Measurements from ENCODE around the gene ANP32A.

ANP32A gene

DNA sequence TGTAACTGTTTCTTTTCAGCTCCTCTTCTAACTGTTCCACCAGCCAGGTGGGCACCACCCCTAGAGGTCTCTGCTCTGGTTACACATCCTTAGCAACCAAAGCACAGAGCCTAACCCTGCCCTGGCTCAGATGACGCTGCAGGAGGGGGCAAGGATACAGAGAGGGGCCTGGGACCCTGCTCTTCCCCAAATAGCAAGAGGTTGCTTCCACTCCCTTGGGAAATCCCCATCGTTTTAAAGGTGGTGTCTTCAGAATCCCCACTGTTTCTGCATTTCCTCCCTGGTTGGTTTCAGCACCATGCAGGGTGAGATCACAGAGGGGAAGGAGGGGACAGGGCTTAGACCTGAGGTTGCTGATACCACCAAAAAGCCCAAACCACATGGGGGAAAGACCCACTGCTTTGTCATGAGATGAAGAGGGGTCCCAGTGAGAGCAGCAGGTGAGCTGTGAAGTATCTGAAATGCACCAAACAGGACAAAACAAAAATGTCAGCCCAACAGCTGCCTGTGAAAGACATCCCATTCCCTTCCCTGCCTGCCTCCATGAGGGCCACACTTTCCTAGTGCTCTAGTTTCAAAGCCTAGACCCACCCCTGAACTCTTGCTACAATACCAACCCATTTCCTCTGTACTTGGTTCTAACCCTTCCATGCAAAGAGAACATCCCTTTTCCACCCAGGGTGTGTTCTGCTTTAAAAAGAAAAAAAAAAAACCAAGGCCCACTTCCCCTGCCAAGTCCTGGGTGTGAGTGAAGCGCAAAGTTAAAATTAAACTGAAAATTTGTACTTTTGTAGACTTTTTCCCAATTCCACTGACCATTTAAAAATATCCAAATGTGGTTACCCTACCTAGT lies 29.0 kb downstream of the ANP32A start:
- H3K27ac ChIP-seq (ENCODE audit: low read depth, low read length): no peak overlapping the region
- H3K36me3 ChIP-seq (ENCODE audit: control insufficient read depth, insufficient read depth, low read length): no peaks in the 10 kb centered on the region
- H3K27me3 ChIP-seq (ENCODE audit: control insufficient read depth, insufficient read depth, low read length): no peaks in the 10 kb centered on the region
- H3K4me3 ChIP-seq (ENCODE audit: low read length): no peak overlapping the region
- no peak overlapping the region for H3K9ac ChIP-seq (ENCODE audit: low read length)
- peaks cover 27% of the 10 kb centered on the region for H3K4me1 ChIP-seq (ENCODE audit: control insufficient read depth, insufficient read depth, low read length)

DNA sequence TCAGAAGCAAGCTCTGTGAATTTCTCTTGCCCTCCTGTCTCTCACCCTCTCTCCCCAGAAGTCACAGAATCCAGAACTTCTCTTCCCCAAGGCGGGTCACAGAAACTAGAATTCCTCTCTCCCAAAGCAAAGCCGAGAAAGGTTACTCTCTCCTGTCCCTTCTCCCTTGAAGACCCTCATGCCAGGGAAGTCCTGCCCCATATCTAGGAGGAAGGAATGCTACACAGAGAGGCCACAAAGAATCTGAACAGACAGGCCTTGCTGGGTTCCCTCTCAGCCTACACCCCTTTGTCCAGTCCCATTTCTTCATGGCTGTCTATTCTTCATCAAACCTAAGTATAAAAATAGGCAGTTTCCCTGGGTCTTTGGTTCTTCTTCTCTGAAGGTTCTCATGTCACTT lies 29.8 kb downstream of the ANP32A start:
- no peak overlapping the region for H3K27ac ChIP-seq (ENCODE audit: low read depth, low read length)
- H3K27me3 ChIP-seq (ENCODE audit: control insufficient read depth, insufficient read depth, low read length): no peaks in the 10 kb centered on the region
- peaks cover 27% of the 10 kb centered on the region for H3K4me1 ChIP-seq (ENCODE audit: control insufficient read depth, insufficient read depth, low read length)
- H3K9ac ChIP-seq (ENCODE audit: low read length): no peak overlapping the region
- no peaks in the 10 kb centered on the region for H3K36me3 ChIP-seq (ENCODE audit: control insufficient read depth, insufficient read depth, low read length)
- no peak overlapping the region for H3K4me3 ChIP-seq (ENCODE audit: low read length)

DNA sequence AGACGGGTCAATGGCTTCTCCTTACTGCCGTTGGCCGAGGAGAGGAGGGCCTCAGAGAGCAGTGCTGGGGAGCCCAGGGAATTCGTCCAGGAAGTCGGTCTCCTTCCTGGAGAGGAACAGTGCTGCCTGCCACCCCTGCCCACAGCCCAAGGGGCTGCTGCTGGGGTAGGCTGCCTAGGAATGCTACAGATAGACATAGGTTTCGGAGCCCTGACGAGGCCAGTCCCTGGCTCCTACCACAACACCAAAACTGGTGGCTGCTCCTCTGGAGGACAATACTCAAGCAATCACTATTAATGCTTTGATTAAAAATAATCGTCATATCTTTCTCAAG lies 30.5 kb downstream of the ANP32A start:
- H3K9ac ChIP-seq (ENCODE audit: low read length): no peak overlapping the region
- H3K27ac ChIP-seq (ENCODE audit: low read depth, low read length): no peak overlapping the region
- peaks cover 3% of the 10 kb centered on the region for H3K36me3 ChIP-seq (ENCODE audit: control insufficient read depth, insufficient read depth, low read length)
- no peaks in the 10 kb centered on the region for H3K27me3 ChIP-seq (ENCODE audit: control insufficient read depth, insufficient read depth, low read length)
- peaks cover 22% of the 10 kb centered on the region for H3K4me1 ChIP-seq (ENCODE audit: control insufficient read depth, insufficient read depth, low read length)
- no peak overlapping the region for H3K4me3 ChIP-seq (ENCODE audit: low read length)

DNA sequence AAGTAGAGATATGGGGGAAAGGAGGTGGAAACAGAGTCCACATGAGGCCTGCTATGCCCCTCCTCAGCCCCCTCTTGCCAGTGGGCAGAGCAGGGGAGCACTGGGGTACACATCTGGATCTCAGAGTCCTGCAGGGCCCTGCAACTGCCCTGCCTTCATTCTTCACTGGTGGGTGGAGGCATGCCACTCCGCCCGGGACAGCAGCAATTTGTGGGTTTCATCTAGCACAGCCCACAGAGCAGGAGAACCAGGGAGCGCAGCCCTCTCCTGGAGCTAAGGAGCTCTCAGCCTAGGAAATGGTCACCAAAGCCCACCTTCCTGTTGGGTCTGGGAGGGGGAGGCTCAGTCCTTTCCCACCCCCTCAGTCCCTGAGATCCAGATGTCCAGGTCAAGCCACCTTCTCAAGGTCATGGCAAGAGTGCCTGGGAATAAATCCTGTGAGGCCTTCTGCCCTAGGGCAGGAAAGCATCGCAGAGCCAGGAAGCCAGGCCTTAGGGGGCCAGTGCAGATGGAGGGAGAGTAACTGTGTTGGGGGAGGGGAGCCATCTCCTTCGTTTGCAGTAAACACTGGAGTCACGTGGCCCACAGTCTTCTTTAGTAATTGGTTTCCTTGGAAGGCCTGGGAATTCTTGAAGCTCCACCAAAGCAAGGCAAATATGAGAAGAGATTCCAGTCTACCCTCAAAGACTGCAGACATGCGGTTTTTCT lies 31.0 kb downstream of the ANP32A start:
- no peak overlapping the region for H3K4me3 ChIP-seq (ENCODE audit: low read length)
- peaks cover 18% of the 10 kb centered on the region for H3K4me1 ChIP-seq (ENCODE audit: control insufficient read depth, insufficient read depth, low read length)
- H3K36me3 ChIP-seq (ENCODE audit: control insufficient read depth, insufficient read depth, low read length): peaks cover 5% of the 10 kb centered on the region
- H3K27ac ChIP-seq (ENCODE audit: low read depth, low read length): no peak overlapping the region
- no peak overlapping the region for H3K9ac ChIP-seq (ENCODE audit: low read length)
- H3K27me3 ChIP-seq (ENCODE audit: control insufficient read depth, insufficient read depth, low read length): no peaks in the 10 kb centered on the region

DNA sequence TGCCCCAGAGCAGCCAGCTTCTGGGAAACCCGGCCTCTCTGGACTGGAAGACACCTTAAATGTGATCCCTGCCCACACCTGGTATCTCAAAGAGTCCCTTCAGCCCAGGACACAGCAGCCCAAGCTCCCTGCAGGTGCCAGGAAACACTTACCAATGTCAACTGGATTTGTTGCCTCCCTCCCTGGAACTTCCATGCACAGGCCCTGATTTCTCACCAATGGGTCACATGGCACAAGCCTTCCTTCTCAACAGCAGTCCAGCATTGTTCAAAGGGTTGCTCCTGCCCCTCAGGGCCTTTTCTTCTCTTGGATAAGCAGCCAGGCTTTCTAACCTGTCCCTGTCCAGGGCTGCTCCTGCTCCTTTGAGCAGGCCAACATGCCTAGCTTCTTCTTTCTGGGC lies 31.6 kb downstream of the ANP32A start:
- Histone ChIP-seq H3K36me3 (ENCODE audit: control insufficient read depth, insufficient read depth, low read length) (peaks cover 5% of the 10 kb centered on the region), H3K4me1 (ENCODE audit: control insufficient read depth, insufficient read depth, low read length) (peaks cover 13% of the 10 kb centered on the region), H3K4me3 (ENCODE audit: low read length) (no peak overlapping the region), H3K27ac (ENCODE audit: low read depth, low read length) (no peak overlapping the region), H3K27me3 (ENCODE audit: control insufficient read depth, insufficient read depth, low read length) (no peaks in the 10 kb centered on the region), H3K9ac (ENCODE audit: low read length) (no peak overlapping the region)

DNA sequence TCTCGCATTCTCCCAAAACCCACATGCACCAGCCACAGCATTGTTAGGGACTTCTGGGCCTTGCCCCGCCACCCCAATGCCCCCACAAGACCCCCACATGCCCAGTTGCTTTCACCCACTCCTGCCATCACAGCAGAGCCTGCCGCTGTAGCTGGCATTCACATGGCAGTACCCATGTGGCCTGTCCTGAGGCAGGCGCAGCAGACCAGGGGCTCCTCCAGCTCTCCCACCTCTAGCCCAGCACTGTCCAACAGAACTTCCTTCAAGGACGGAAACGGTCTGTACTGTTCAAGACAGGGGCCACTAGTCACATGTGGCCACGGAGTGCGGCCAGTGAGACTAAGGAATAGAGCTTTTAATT lies 32.5 kb downstream of the ANP32A start:
- Histone ChIP-seq H3K27ac (ENCODE audit: low read depth, low read length) (no peak overlapping the region), H3K27me3 (ENCODE audit: control insufficient read depth, insufficient read depth, low read length) (no peaks in the 10 kb centered on the region), H3K4me3 (ENCODE audit: low read length) (no peak overlapping the region), H3K36me3 (ENCODE audit: control insufficient read depth, insufficient read depth, low read length) (peaks cover 5% of the 10 kb centered on the region), H3K9ac (ENCODE audit: low read length) (no peak overlapping the region), H3K4me1 (ENCODE audit: control insufficient read depth, insufficient read depth, low read length) (peaks cover 9% of the 10 kb centered on the region)

DNA sequence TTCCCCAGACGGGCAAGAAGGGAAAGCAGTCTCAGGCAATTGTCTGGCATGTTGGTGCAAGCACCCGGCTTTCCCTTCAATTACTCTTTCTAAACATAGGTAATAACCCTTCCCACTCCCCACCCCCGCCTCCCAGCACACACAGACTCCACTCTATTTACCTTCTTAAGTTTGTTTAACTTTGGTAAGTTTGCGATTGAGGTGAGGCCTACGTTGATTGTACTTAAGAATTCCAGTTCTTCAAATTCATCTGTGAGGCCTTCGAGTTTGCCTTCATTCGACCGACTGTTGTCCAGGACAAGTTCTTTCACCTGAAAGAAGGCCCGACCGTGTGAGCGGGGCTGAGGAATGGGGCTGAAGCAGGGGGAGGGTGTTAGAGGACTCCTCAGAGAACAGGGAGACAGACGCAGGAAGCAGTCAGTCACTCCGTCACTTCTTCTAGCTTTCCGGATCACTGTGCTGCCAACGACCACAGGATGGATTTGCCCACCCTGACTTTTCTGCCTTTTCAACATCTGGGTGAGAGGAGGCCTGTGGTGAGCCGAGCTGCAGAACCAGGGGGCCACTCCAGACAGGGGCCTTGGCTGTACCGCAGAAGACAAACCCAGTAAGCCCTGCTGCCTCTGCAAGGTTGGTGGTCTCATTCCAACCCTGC lies 33.0 kb downstream of the ANP32A start:
- no peak overlapping the region for H3K9ac ChIP-seq (ENCODE audit: low read length)
- no peak overlapping the region for H3K27ac ChIP-seq (ENCODE audit: low read depth, low read length)

DNA sequence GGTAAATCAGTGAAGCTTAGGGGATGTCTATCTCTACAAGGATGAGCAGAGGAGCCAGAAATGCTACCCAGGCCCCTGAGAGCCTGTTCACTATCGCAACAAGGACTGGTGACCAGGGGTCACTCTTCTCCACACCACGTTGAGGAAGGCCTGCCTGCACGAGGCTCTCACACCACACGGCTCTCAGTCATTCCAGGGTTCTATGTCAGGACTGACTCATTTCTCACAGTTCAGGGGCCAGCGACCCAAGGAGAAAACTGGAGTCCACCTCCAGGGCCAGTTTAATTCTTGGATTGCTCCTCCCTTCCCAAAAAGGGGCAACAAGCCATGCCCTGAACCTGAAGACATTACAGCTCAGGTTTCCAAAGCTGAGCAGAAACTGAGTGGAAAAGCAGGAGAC lies 33.9 kb downstream of the ANP32A start:
- Histone ChIP-seq H3K27ac (ENCODE audit: low read depth, low read length) (no peak overlapping the region), H3K27me3 (ENCODE audit: control insufficient read depth, insufficient read depth, low read length) (no peaks in the 10 kb centered on the region)

More for the DNA sequence above, 33.0 kb downstream of the ANP32A start:
- H3K4me1 ChIP-seq (ENCODE audit: control insufficient read depth, insufficient read depth, low read length): peaks cover 6% of the 10 kb centered on the region
- peaks cover 8% of the 10 kb centered on the region for H3K36me3 ChIP-seq (ENCODE audit: control insufficient read depth, insufficient read depth, low read length)
- H3K4me3 ChIP-seq (ENCODE audit: low read length): no peak overlapping the region
- no peaks in the 10 kb centered on the region for H3K27me3 ChIP-seq (ENCODE audit: control insufficient read depth, insufficient read depth, low read length)

DNA sequence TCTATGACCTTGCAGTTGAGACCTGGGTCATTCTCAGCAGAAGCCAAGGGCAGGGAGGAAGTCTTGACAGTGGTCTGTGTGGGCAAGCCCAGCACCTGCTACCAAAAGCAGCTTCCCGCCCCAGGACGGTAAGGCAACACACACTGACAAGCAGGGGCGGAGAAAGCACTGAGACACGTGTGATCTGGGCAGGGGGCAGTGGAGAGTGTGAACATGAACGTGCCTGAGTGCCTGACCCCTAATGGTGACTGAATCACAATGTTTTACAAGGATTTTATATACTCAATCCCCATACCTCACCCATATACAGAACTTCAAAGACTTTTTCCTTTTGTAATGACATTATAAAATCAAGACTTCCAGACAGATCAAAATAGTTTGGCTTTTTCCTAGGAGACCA lies 35.2 kb downstream of the ANP32A start:
- Histone ChIP-seq H3K9ac (ENCODE audit: low read length) (no peak overlapping the region), H3K4me1 (ENCODE audit: control insufficient read depth, insufficient read depth, low read length) (peaks cover 6% of the 10 kb centered on the region), H3K27ac (ENCODE audit: low read depth, low read length) (no peak overlapping the region), H3K27me3 (ENCODE audit: control insufficient read depth, insufficient read depth, low read length) (no peaks in the 10 kb centered on the region), H3K36me3 (ENCODE audit: control insufficient read depth, insufficient read depth, low read length) (peaks cover 12% of the 10 kb centered on the region), H3K4me3 (ENCODE audit: low read length) (no peak overlapping the region)

More for the DNA sequence above, 33.9 kb downstream of the ANP32A start:
- no peak overlapping the region for H3K4me3 ChIP-seq (ENCODE audit: low read length)
- H3K4me1 ChIP-seq (ENCODE audit: control insufficient read depth, insufficient read depth, low read length): peaks cover 6% of the 10 kb centered on the region
- H3K36me3 ChIP-seq (ENCODE audit: control insufficient read depth, insufficient read depth, low read length): peaks cover 12% of the 10 kb centered on the region
- no peak overlapping the region for H3K9ac ChIP-seq (ENCODE audit: low read length)

DNA sequence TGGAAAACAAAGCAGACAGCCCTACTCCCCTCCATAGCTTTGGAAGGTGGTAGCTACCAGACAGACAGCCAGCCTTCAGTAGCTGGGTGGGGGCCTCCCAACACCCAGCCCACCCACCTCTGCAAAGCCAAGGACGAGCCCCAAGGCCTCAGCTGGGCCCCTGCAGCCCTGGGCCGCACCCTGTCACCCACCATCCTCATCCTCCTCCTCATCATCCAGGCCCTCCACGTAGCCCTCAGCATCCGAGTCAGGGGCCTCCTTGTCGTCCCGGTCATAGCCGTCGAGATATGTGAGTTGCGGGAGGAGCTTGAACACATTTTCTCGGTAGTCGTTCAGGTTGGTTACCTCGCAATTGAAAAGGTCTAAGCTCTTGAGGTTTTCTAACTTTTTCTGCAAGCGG lies 36.5 kb downstream of the ANP32A start:
- Histone ChIP-seq H3K9ac (ENCODE audit: low read length) (no peak overlapping the region), H3K36me3 (ENCODE audit: control insufficient read depth, insufficient read depth, low read length) (peaks cover 12% of the 10 kb centered on the region)

DNA sequence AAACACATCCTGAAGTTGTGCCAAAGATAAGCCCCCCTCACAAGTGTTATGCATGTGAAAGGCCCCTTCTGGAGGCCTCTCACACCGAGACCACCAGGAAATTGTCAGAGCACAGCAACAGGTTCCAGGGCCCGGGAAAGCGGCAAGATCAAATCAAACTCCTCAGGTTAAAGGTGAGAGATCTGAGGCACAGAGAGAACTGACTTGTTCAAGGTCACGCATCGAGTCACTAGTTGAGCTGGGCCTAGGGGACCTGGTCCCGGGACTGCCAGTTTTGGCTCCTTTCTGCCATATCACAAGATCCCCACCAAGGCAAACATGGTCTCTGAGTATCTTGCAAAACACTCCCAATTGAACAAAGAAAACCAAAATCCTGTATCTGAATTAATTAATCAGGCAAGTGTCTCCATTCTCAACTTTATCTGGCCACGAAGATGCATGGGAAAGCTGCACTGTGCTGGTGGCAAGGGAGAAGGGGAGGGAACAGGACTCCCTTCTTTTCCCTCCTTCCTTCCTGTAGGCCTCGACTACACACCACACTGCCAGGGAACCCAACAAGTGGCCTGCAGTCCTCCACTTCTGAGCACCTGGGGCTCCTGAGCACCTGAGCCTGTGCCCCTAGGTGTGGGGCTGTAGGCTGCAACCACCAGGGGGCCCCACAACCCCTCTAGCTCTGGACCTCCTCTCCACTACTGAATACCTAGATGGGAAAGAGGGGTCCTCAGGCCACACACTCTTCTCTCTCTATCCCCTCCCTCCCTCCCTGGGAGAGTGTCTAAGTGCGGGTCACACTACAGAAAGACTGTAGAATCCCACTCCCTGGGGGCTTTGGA lies 37.3 kb downstream of the ANP32A start:
- Histone ChIP-seq H3K36me3 (ENCODE audit: control insufficient read depth, insufficient read depth, low read length) (peaks cover 12% of the 10 kb centered on the region), H3K4me1 (ENCODE audit: control insufficient read depth, insufficient read depth, low read length) (no peaks in the 10 kb centered on the region), H3K27ac (ENCODE audit: low read depth, low read length) (no peak overlapping the region), H3K4me3 (ENCODE audit: low read length) (no peak overlapping the region), H3K27me3 (ENCODE audit: control insufficient read depth, insufficient read depth, low read length) (no peaks in the 10 kb centered on the region), H3K9ac (ENCODE audit: low read length) (no peak overlapping the region)

More for the DNA sequence above, 36.5 kb downstream of the ANP32A start:
- Histone ChIP-seq H3K4me1 (ENCODE audit: control insufficient read depth, insufficient read depth, low read length) (peaks cover 2% of the 10 kb centered on the region), H3K27ac (ENCODE audit: low read depth, low read length) (no peak overlapping the region), H3K27me3 (ENCODE audit: control insufficient read depth, insufficient read depth, low read length) (no peaks in the 10 kb centered on the region), H3K4me3 (ENCODE audit: low read length) (no peak overlapping the region)

DNA sequence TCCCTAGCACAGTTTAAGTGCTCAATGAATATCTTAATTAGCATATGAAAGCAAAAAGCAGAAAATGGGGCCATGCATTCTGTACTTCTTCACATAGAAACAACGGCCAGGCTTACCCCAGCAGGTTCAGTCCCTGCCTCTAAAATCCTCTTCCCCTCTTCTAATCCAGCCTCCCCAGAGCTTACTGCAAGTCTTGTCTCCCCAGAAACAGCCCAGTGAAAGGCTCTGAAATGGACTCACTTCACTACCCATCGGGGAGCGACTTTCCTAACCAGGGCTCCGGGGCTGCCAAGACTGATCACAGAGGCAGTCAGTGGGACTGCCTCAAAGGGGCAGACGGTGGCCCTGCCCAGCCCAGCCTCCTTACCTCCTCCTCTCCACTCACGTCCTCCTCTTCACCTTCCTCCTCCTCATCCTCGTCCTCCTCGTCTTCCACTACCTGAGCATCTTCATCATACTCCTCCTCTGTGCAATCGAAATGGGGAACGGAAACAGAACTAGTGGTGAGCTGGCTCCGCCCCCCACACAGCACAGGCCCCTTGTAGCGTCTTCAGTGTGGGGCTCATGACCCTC lies 38.0 kb downstream of the ANP32A start:
- Histone ChIP-seq H3K4me1 (ENCODE audit: control insufficient read depth, insufficient read depth, low read length) (no peaks in the 10 kb centered on the region), H3K27me3 (ENCODE audit: control insufficient read depth, insufficient read depth, low read length) (no peaks in the 10 kb centered on the region), H3K4me3 (ENCODE audit: low read length) (no peak overlapping the region), H3K27ac (ENCODE audit: low read depth, low read length) (no peak overlapping the region), H3K36me3 (ENCODE audit: control insufficient read depth, insufficient read depth, low read length) (peaks cover 12% of the 10 kb centered on the region), H3K9ac (ENCODE audit: low read length) (no peak overlapping the region)

All from rectal smooth muscle tissue (tissue), 1 donor.